ENCODE results near the gene JUND.

Gene JUND

DNA sequence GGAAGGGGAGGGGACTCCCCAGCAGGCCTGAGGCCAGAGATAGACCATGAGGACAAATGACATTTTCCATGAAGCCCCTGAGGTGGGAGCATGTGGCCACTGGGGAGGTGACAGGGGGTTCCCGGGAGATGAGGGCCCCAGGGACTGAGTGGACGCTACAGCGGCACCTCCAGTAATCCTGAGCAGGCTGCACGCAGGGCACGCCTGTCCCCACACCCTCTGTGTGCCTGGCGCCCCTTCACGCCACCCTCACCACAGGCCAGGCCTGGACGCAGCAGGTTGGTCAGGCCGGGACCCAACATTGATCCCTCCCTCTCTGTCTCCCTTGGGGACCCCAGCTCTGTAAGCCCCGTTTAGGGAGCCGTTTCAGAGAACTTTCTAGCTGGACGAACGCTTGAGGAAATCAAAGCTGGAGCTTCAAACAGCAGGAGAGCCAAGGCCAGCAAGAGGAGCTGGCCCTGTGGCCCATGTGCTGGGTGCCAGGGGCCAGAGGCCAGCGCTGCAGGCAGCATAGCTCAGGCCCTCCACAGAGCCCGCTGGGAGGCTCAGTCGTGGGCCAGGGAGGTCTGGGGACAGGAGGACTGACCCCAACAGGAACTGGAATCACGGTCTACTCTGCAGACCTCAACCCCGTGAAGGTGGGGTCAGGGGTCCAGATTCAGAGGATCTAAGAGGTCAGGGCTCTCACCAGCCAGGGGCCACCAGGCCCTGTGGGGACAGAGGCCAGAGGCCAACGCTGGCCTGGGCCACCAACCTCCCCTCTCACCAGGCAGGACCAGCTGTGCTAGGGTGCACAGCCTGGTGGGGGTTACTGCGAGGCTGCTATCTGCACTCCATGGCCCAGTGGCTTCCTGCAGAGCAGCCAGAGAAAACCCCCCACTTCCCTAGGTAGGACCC, 26.9 kb upstream of the JUND start:
- DNase-seq (ENCODE audit: low read depth in 2 of 2): no peak

DNA sequence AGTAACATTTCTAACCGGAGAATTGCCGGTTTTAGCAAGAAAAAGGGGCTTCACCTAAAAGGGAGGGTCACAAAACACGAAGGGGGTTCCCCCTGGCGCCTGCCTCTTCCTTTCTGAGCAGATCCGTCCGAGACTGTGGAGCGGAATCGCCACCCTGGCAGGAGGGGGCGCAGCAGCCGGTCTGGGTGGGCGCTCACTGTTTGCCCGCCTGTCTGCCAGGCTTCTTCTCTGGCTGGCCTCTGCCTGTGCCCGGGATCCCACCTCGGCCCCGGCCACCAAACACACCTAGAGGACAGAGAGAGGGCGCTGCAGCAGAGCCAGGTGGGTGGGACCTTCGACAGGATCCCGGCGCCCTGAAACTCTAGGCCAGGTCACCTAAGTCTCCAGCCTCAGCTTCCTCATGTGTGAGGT, 25.9 kb upstream of the JUND start:
- DNase-seq (ENCODE audit: low read depth in 2 of 2): no peak

- no peak for DNase-seq (ENCODE audit: low read depth in 2 of 2)
Measured at GRCh38 chr19:18306888-18307260, 25.5 kb upstream of the JUND start.

DNA sequence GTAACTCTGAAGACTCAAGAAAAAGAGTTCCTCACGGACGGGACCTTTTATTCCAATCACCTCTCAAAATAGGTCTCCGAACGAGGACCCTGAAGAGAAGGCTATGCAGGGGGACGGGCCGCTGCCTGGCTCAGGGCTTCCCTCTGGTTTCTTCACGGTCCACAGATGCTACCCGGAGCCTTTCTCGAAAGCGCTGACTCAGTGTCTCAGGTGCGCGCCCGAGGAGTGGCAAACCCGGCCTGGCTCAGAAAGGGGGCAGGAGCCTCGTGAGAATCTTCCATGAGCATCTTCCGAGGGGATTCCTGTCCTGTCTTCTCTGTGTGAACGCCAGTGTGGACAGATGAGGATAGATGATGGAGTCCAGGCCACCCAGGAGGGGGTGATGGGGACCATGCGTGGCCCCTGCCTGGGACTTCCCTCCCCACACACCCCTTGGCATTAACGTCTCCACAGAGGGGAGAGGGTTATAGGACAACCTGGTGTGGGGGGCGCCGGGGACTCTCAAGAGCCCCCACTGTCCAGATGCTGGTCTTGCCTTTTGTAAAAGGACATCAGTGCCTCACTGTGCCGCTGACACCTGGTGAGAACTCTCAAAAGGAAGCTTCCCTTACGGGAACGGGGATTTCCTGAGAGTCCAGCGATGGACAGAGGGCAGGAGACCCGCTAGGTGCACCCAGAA, 24.9 kb upstream of the JUND start:
- DNase-seq (ENCODE audit: low read depth in 2 of 2): no peak

- DNase-seq (ENCODE audit: low read depth in 2 of 2): peak; percentile 73 to 83
Measured at GRCh38 chr19:18304458-18305310, 23.3 kb upstream of the JUND start.

GRCh38 chr19:18304208-18304457, 22.7 kb upstream of the JUND start:
- DNase-seq (ENCODE audit: low read depth in 2 of 2): no peak

- DNase-seq (ENCODE audit: low read depth in 2 of 2): no peak
Measured at GRCh38 chr19:18301718-18302111, 20.3 kb upstream of the JUND start.

GRCh38 chr19:18300930-18301717, 19.7 kb upstream of the JUND start:
- DNase-seq (ENCODE audit: low read depth in 2 of 2): no peak

DNA sequence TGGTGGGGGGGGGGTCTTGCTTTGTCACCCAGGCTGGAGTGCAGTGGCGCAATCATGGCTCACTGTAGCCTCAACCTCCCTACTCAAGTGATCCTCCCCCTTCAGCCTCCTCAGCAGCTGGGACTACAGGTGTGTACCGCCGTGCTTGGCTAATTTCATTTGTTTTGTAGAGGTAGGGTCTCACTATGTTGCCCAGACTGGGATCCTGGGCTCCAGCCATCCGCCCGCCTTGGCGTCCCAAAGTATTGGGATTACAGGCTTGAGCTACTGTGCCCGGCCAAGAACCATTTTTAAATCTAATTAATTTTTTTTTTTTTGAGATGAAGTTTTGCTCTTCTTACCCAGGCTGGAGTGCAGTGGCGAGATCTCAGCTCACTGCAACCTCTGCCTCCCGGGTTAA, 18.2 kb upstream of the JUND start:
- DNase-seq (ENCODE audit: low read depth in 2 of 2): no peak

DNA sequence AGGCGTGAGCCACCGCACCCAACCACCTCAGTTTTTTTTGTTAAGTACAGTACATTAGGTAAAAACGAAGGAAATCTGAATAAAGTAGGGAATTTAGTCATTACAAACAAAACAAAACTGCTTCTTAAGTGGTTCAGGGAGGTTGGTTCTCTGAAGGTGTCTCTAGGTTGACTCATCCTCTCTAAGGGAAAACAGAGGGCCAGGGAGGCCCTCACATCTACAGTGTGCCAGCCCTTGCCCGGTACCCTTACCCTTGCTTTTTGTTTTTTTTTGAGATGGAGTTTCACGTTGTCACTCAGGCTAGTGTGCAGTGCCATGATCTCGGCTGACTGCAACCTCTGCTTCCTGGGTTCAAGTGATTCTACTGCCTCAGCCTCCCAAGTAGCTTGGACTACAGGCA, 17.2 kb upstream of the JUND start:
- no peak for DNase-seq (ENCODE audit: low read depth in 2 of 2)

- no peak for DNase-seq (ENCODE audit: low read depth in 2 of 2)
Measured at GRCh38 chr19:18297308-18297707, 15.9 kb upstream of the JUND start.

DNA sequence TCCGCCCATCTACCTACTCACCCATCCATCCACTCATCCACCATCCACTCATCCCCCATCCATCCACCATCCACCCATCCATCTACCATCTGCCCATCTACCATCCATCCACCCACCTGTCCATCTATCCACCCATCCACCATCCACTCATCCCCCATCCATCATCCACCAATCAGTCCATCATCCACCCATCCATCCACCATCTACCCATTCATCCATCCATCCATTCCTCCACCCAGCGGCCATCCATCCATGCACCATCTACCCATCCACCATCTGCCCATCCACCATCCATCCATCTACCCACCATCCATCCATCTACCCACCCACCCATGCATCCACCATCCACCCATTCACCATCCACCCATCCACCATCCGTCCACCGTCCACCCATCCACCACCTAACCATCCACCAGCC, 13.6 kb upstream of the JUND start:
- DNase-seq (ENCODE audit: low read depth in 2 of 2): no peak

DNA sequence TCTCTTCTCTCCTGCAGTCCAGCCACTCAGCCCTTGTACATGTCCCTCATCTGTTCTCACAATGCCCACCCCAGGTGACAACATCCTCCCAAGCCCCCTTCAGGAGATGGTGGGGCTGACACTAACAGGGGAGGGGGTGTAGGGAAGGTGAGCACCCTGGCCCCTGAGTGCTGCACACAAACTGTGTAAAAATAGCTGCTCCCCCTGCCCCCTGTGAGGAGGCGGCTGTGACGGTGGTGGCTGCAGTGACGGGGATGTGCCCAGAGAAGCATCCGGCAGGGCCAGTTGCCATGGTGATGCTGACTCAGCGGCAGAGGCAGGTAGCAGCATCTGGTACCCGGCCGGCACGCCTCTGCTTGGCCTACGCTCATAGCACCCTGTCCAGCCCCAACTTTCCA, 13.0 kb upstream of the JUND start:
- peak; percentile 84 to 92 for DNase-seq (ENCODE audit: low read depth in 2 of 2)

- no peak for DNase-seq (ENCODE audit: low read depth in 2 of 2)
Measured at GRCh38 chr19:18293642-18294466, 12.4 kb upstream of the JUND start.

DNA sequence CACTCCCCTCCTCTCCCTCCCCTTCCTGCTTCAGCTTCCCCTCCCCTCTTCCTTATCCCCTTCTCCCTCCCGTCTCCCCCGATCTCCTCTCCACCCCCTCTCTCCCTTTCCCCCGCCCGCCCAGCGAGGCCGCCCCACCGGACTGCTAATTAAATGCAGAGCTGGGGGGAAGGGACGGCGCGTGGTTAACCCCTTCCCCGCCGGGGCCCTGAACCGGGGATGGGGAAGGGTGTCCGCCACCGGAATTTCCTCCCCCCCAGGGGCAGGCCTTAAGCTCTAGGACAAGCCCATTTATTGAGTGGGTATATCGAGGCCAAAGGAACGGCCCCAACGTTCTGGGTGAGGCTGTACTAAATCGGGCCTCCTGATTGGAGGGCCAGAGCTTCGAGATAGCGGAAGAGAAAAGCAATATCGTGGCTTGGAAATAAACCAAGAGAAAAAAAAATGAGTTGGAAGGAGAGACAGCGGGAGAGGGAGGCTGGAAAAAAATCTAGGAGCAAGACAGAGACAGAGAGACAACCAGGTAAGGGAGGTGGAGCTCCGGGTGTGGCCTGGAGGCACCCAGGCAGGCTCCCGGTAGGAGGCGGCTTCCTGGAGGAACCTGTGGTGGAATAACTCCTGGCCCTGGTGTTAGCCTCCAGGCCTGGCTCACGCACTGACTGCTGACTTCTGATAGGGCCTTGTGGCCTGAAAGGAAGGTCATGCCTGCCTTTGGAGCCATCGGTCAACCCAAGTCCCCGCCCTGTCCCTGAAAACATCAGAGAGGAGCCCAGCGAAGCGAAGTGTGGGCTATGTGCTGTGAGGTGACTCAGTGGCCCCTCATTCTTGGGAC, 11.6 kb upstream of the JUND start:
- peak in 1 of 2 donors; percentile 52 for DNase-seq (ENCODE audit: low read depth in 2 of 2)

DNA sequence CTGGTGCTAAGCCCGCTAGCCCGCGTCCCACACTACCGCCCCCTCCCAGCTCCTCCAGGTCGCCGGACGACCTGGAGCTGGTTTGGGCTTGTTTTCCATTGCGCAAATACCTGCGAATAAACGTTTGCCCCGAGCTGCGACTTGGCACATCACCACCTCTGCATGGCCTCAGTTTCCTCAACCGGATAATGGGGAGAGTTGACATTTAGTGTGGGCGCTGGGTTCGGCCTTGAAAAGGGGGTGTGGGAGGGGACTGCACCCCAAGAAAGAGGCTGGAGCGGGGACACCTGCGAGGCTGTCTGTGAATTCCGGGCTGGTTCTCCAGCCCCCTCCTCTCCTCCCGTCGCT, 11.0 kb upstream of the JUND start:
- no peak for DNase-seq (ENCODE audit: low read depth in 2 of 2)

DNA sequence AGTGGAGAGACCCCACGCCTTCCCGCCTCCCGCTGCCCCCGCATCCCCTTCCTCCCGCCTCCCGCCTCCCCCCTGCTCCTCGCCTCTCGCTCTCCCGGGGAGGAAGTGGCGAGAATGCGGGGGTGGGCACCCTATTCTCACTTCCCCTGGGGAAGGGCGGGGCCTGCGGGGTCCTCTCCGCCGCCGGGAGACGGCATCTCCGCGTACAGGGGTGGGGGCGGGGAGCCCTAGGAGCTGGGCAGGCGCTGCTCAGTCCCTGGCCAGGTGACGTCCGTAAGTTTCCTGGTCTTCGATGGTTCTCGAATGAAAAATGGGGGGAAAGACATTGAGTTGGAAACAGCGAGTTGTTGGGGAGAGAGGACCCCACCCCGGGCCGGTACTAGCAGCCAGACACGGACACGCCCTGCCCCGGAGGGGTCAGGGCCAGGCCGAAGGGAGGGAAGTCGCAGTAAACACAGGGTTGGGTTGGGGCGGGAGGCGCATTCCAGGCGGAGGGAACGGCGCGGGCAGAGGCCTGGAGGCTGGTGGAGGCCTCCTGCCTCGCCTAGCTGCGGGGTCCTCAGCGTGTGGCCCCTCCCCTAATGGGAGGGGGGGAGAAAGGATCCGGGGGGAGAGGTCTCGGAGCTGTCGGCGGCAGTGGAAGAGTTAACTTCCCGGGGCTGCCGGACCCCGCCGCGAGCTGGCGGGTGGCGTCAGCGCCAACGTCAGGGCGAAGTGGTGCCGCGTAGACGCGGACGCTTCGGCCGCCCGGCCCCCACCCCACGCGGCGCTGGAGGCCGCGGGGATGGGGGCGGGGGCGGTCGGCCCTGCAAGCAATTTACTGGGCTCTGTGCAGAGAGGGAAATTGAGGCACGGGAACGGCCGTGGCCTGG, 10.4 kb upstream of the JUND start:
- peak; percentile 82 to 91 for DNase-seq (ENCODE audit: low read depth in 2 of 2)

GRCh38 chr19:18291019-18291524, 9.7 kb upstream of the JUND start:
- DNase-seq (ENCODE audit: low read depth in 2 of 2): no peak
